ENCODE measurements around the gene DIAPH1.

The DIAPH1 gene

GRCh38 chr5:141586246-141586645 is 32.6 kb downstream of the DIAPH1 start:
- no peak for DNase-seq
- in situ Hi-C loops (cut with HindIII; ENCODE audit: low pct_ligation_motif_present, low pct_unique_long_range_greater_than_20kb, low sequenced_read_pairs) = no loop called here

- in situ Hi-C loops (cut with HindIII; ENCODE audit: low pct_ligation_motif_present, low pct_unique_long_range_greater_than_20kb, low sequenced_read_pairs) = no loop called here
- DNase-seq = no peak
These were observed 33.2 kb downstream of the DIAPH1 start for GRCh38 chr5:141585594-141585993.

- in situ Hi-C loops (cut with HindIII; ENCODE audit: low pct_ligation_motif_present, low pct_unique_long_range_greater_than_20kb, low sequenced_read_pairs) = no loop called here
- DNase-seq = no peak
These were observed 44.7 kb downstream of the DIAPH1 start for GRCh38 chr5:141574122-141574510.

DNA sequence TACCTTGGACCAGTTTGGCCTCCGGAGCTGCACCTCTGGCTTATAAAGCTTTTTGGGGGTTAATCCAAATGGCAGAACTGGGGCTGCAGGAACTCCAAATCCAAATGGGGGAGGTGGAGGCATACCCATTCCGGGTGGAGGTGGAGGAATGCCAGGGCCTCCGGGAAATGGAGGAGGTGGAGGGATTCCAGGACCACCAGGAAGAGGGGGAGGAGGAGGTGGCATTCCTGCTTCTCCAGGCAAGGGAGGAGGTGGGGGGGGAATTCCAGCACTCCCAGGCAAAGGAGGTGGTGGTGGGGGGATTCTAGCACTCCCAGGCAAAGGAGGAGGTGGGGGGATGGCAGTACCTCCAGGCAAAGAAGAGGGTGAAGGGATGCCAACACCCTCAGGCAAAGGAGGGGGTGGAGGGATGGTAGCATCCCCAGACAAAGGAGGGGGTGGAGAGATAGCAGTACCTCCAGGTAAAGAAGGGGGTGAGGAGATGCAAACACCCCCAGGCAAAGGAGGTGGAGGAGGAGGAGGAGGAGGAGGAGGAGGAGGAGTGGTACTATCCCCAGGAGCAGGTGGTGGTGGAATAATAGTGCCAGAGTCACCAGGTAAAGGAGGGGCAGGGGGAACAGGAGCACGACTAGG is 45.2 kb downstream of the DIAPH1 start:
- in situ Hi-C loops (cut with HindIII; ENCODE audit: low pct_ligation_motif_present, low pct_unique_long_range_greater_than_20kb, low sequenced_read_pairs) = no loop called here
- DNase-seq = no peak

DNA sequence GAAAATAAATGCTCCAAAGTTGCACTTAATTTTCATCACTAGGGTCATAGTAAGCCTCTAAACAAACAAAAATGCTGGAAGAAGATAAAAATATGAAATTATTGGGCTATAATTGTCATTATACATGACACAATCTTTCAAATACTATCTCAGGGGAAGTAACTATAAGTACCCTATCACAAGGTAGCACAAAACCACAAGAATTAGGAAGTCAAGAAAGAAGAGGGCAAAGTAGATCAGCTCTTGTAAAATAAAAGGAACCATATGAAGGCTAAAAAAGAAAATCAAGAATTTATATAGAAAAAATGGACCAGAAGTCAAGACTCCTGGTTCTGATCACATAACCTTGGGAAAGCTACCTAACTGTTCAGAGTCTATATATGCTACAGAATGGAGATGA is 48.1 kb downstream of the DIAPH1 start:
- in situ Hi-C loops (cut with HindIII; ENCODE audit: low pct_ligation_motif_present, low pct_unique_long_range_greater_than_20kb, low sequenced_read_pairs) = no loop called here
- no peak for DNase-seq

DNA sequence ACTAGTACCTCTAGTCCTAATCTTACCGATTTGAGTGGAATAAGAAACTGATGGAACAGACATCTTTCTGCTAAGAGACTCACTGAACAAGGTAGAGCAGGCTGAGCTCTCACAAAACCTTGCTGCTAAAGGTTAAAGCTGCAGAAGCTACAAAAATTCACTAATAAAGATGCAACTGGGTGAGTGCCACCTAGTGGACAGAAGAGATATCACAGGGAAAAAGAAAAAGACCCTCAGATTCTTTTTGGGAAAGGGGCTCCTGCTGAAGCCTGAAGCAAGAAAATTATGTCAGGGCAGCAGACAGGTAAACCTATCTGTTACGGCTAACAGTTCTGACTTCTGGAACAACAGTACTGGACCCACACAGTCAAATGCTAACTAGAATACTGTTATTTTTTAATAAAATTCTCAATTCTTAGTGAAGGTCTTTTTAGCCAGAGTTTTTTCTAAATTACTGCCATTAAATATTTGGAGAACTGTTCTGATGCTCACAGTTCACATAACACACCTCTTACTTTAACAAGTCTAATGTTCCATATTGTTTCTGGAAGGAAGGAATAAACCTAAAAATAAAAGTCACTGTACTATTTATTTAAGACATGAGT is 51.2 kb downstream of the DIAPH1 start:
- in situ Hi-C loops (cut with HindIII; ENCODE audit: low pct_ligation_motif_present, low pct_unique_long_range_greater_than_20kb, low sequenced_read_pairs) = no loop called here
- DNase-seq = no peak

GRCh38 chr5:141565826-141566570 is 52.8 kb downstream of the DIAPH1 start:
- in situ Hi-C loops (cut with HindIII; ENCODE audit: low pct_ligation_motif_present, low pct_unique_long_range_greater_than_20kb, low sequenced_read_pairs) = no loop called here
- no peak for DNase-seq

GRCh38 chr5:141564216-141564692 is 54.5 kb downstream of the DIAPH1 start:
- in situ Hi-C loops (cut with HindIII; ENCODE audit: low pct_ligation_motif_present, low pct_unique_long_range_greater_than_20kb, low sequenced_read_pairs) = no loop called here
- peak; percentile 92 for DNase-seq

- peak; percentile 93 for DNase-seq
- in situ Hi-C loops (cut with HindIII; ENCODE audit: low pct_ligation_motif_present, low pct_unique_long_range_greater_than_20kb, low sequenced_read_pairs) = no loop called here
These were observed 57.9 kb downstream of the DIAPH1 start for GRCh38 chr5:141560725-141561483.

DNA sequence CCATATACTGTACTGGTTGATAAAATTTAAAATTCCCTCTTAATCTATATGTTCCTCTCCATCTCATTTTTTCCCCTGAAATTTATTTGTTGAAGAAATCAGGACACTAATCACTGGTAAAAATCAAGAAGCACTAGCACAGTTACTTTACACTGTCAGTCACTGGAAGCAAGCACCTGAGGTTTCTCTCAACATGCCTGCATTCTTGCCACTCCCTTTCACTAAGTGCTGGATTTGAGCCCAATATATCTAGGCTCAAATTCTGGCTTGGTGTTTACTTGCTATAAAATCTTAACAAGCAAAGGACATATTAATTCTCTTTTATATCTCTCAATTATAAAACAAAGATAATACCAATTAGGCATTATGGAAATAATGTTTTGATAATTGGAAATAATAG is 58.6 kb downstream of the DIAPH1 start:
- in situ Hi-C loops (cut with HindIII; ENCODE audit: low pct_ligation_motif_present, low pct_unique_long_range_greater_than_20kb, low sequenced_read_pairs) = no loop called here
- DNase-seq = no peak

GRCh38 chr5:141559461-141559860 is 59.3 kb downstream of the DIAPH1 start:
- in situ Hi-C loops (cut with HindIII; ENCODE audit: low pct_ligation_motif_present, low pct_unique_long_range_greater_than_20kb, low sequenced_read_pairs) = no loop called here
- DNase-seq = no peak

GRCh38 chr5:141558150-141558549 is 60.6 kb downstream of the DIAPH1 start:
- in situ Hi-C loops (cut with HindIII; ENCODE audit: low pct_ligation_motif_present, low pct_unique_long_range_greater_than_20kb, low sequenced_read_pairs) = no loop called here

GRCh38 chr5:141557681-141558136 is 61.1 kb downstream of the DIAPH1 start:
- DNase-seq = peak; percentile 97
- in situ Hi-C loops (cut with HindIII; ENCODE audit: low pct_ligation_motif_present, low pct_unique_long_range_greater_than_20kb, low sequenced_read_pairs) = no loop called here

More at GRCh38 chr5:141558150-141558549, 60.6 kb downstream of the DIAPH1 start:
- DNase-seq = no peak

- in situ Hi-C loops (cut with HindIII; ENCODE audit: low pct_ligation_motif_present, low pct_unique_long_range_greater_than_20kb, low sequenced_read_pairs) = no loop called here
- DNase-seq = no peak
These were observed 70.9 kb downstream of the DIAPH1 start for GRCh38 chr5:141547921-141548320.

DNA sequence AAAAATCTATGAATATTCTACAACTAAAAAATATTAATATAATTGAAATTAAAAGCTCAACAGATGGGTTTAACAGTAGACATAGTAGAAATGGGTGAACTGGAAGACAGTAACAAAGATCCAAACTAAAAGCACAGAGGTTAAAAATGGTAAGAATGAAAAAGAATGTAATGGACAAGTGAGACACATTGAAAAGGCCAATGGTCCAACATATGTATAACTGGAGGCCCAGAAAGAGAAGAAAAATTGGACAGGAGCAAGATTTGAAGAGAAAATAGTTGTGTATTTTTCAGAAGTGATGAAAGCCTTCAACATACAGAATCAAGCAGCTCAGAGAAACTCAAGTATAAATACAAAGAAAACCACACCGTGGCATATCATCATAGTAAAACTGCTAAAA is 71.3 kb downstream of the DIAPH1 start:
- DNase-seq = peak; percentile 36
- in situ Hi-C loops (cut with HindIII; ENCODE audit: low pct_ligation_motif_present, low pct_unique_long_range_greater_than_20kb, low sequenced_read_pairs) = no loop called here

GRCh38 chr5:141543053-141543452 is 75.7 kb downstream of the DIAPH1 start:
- in situ Hi-C loops (cut with HindIII; ENCODE audit: low pct_ligation_motif_present, low pct_unique_long_range_greater_than_20kb, low sequenced_read_pairs) = no loop called here

DNA sequence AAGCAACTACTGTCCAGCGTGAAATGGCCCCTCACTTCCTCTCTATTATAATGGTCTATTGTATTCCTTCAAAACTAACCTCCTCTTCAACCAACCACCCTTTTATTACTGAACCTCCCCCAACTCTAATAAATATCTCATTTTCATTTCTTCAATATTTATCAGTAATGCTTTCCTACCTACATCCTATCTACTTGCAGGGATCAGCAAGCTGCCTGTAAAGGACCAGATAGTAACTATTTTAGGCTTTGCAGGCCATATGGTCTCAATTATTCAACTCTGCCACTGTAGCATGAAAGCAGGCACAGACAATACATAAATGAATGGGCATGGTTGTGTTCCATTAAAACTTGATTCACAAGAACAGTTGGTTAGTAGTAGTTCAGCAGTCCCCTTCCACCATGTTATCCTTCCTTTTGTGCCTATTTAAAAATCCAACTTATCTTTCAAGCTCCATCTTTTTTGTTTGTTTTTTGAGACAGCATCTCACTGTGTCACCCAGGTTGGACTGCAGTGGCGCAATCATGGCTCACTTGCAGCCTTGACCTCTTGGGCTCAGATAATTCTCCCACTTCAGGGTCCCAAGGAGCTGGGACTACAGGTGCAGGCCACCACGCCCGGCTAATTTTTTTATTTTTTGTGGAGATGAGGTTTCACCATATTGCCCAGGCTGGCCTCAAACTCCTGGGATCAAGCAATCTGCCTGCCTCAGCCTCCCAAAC is 84.1 kb downstream of the DIAPH1 start:
- in situ Hi-C loops (cut with HindIII; ENCODE audit: low pct_ligation_motif_present, low pct_unique_long_range_greater_than_20kb, low sequenced_read_pairs) = no loop called here
- no peak for DNase-seq

More at GRCh38 chr5:141543053-141543452, 75.7 kb downstream of the DIAPH1 start:
- DNase-seq = no peak

DNA sequence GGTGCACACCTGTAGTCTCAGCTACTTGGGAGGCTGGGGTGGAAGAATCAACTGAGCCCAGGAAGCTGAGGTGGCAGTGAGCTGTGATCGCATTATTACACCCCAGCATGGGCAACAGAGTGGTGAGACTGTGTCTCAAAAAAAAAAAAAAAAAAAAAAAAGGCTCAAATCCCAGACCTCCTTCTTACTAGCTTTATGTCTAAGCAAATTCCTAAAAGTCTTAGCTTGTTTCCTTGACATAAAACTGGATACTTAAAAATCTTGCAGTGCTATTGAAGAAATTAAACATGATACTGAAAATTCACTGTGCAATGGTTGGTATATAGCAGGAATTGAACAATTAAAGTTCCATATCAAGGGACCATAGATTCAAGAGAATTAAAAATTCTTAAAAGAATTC is 84.9 kb downstream of the DIAPH1 start:
- in situ Hi-C loops (cut with HindIII; ENCODE audit: low pct_ligation_motif_present, low pct_unique_long_range_greater_than_20kb, low sequenced_read_pairs) = no loop called here

More for the DNA sequence above, 84.9 kb downstream of the DIAPH1 start:
- DNase-seq = no peak
